ENCODE results near the gene LRRC2.

DNA sequence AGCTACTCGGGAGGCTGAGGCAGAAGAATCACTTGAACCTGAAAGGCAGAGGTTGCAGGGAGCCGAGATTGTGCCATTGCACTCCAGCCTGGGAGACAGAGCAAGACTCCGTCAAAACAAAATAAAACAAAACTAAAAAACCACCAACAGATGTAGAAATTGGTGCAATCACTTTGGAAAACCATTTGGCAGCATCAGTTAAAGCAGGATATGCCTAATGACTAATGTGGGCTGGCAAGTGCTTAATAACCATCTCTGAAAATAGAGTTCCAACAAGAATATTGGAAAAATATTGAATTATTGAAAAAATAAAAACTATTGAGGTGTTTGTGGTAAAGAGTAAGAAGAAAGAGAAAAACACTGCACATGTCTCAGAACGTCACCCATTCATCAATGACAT lies 84.5 kb downstream of the LRRC2 start:
- TF ChIP-seq, protein P1, sequence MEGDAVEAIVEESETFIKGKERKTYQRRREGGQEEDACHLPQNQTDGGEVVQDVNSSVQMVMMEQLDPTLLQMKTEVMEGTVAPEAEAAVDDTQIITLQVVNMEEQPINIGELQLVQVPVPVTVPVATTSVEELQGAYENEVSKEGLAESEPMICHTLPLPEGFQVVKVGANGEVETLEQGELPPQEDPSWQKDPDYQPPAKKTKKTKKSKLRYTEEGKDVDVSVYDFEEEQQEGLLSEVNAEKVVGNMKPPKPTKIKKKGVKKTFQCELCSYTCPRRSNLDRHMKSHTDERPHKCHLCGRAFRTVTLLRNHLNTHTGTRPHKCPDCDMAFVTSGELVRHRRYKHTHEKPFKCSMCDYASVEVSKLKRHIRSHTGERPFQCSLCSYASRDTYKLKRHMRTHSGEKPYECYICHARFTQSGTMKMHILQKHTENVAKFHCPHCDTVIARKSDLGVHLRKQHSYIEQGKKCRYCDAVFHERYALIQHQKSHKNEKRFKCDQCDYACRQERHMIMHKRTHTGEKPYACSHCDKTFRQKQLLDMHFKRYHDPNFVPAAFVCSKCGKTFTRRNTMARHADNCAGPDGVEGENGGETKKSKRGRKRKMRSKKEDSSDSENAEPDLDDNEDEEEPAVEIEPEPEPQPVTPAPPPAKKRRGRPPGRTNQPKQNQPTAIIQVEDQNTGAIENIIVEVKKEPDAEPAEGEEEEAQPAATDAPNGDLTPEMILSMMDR (IDR thresholded peaks at IDR 0.05; ENCODE audit: low read depth, low read length) = no peak
- TF ChIP-seq EZH2phosphoT487 (IDR thresholded peaks at IDR 0.05; ENCODE audit: low read depth) = no peak

Measured in OCI-LY3 (cell line).